Motor neuron (in vitro differentiated cells): ENCODE data around the gene ACSF3. TPM values are rescaled to one million over a fixed set of nuclear protein-coding genes. Genes with fewer than 3 reads are reported as not detected.

Source experiments
- ATAC-seq, 8 experiments: fragments of 200-7000 bp; cut with Tn5 transposase; replicated peaks in 6 of 8; 2 replicates each; pipeline ENCODE4 v1.8.0; 2021; ENCODE audit warnings: mild to moderate bottlenecking in 8 of 8, moderate library complexity in 8 of 8
- H3K27ac ChIP-seq, 2 donors: fragments of 250-450 bp; sonication (Bioruptor Pico); 2 replicates each; pipeline ENCODE4 v1.9.0; 2021; ENCODE audit warnings: antibody characterized with exemption in 2 of 2, mild to moderate bottlenecking in 2 of 2, moderate library complexity in 1 of 2
- H3K4me1 ChIP-seq, 2 donors: fragments of 250-450 bp; sonication (Bioruptor Pico); replicated peaks in 1 of 2; 2 replicates each; pipeline ENCODE4 v1.6.1; 2021; ENCODE audit warnings: antibody characterized with exemption in 2 of 2, mild to moderate bottlenecking in 2 of 2, moderate library complexity in 1 of 2
- H3K4me3 ChIP-seq, 5 donors: fragments of 250-450 bp; sonication (Bioruptor Pico); 2 replicates each; pipeline ENCODE4 v1.9.0; 2021; ENCODE audit warnings: antibody characterized with exemption in 5 of 5, mild to moderate bottlenecking in 5 of 5, moderate library complexity in 4 of 5
- WGBS, 10 experiments: fragments of 450-650 bp; shearing (Covaris generic); methylation state at CpG; one replicate each; pipeline ENCODE4 v1.0.0; 2022; 5-methylcytosine and 5-hydroxymethylcytosine counted together
- in situ Hi-C, 9 experiments: fragments of 400-800 bp; cut with MboI; loops; one replicate each; pipeline ENCODE4 v1.15.0; 2021; ENCODE audit warnings: low sequenced_read_pairs in 9 of 9, low pct_unique_long_range_greater_than_20kb in 2 of 9; ENCODE audit not compliant: unreplicated experiment in 9 of 9
- total RNA-seq, 8 experiments: library from RNA; unstranded; fragments of 300-600 nt; gene quantifications; 2 replicates each; pipeline versions ENCODE4 v1.2.3 to v1.2.4, GENCODE V29; 2022

The ACSF3 gene
- total RNA-seq, 8 experiments from 2014 or later = 7.7 to 39.8 (median 13.8) TPM

- Histone ChIP-seq H3K4me3 (no peak overlapping the region), H3K4me1 (peaks cover 31 to 33% of the 10 kb centered on the region in 2 donors), H3K27ac (no peak overlapping the region)
- WGBS, 10 experiments = 89 to 90% methylated on average over 2 to 3 of the region's 22 CpGs; no CpG with 5 or more reads in 8 of the 10 experiments
- in situ Hi-C loops = no loop called here
- no peak for ATAC-seq
Observed at GRCh38 chr16:89051521-89052166, 42.0 kb upstream of the ACSF3 start.

GRCh38 chr16:89052191-89052889 is 41.3 kb upstream of the ACSF3 start:
- peaks cover 31 to 33% of the 10 kb centered on the region in 2 donors for H3K4me1 ChIP-seq

GRCh38 chr16:89052890-89053724 is 40.5 kb upstream of the ACSF3 start:
- WGBS, 10 experiments = 67 to 96% (median 78%) methylated on average over 2 to 10 of the region's 48 CpGs; no CpG with 5 or more reads in 4 of the 10 experiments
- peak in 2 of 8 experiments; percentile 40 to 76 for ATAC-seq
- in situ Hi-C loops = no loop called here
- Histone ChIP-seq H3K4me1 (peaks cover 23 to 28% of the 10 kb centered on the region in 2 donors), H3K27ac (no peak overlapping the region), H3K4me3 (no peak overlapping the region)

More at GRCh38 chr16:89052191-89052889, 41.3 kb upstream of the ACSF3 start:
- ATAC-seq = peak in 2 of 8 experiments; percentile 35 to 45
- in situ Hi-C loops = no loop called here
- WGBS, 10 experiments = 0 to 92% (median 79%) methylated on average over 2 to 21 of the region's 46 CpGs; no CpG with 5 or more reads in 4 of the 10 experiments
- H3K27ac ChIP-seq = no peak overlapping the region
- H3K4me3 ChIP-seq = no peak overlapping the region

- 33 to 90% methylated on average over 2 of the region's 16 CpGs; no CpG with 5 or more reads in 8 of the 10 experiments for WGBS, 10 experiments
- Histone ChIP-seq H3K4me3 (no peak overlapping the region), H3K4me1 (peaks cover 17 to 23% of the 10 kb centered on the region in 2 donors), H3K27ac (no peak overlapping the region)
- in situ Hi-C loops = no loop called here
- ATAC-seq = no peak
Observed at GRCh38 chr16:89053725-89054029, 40.0 kb upstream of the ACSF3 start.

GRCh38 chr16:89054261-89054661 is 39.4 kb upstream of the ACSF3 start:
- in situ Hi-C loops = no loop called here
- H3K4me3 ChIP-seq = no peak overlapping the region
- 80 to 100% methylated on average over 1 to 3 of the region's 15 CpGs; no CpG with 5 or more reads in 8 of the 10 experiments for WGBS, 10 experiments
- H3K27ac ChIP-seq = no peak overlapping the region
- H3K4me1 ChIP-seq = peaks cover 13 to 17% of the 10 kb centered on the region in 2 donors
- ATAC-seq = no peak

- no peak overlapping the region for H3K4me3 ChIP-seq
- no peak overlapping the region for H3K27ac ChIP-seq
- 86 to 100% methylated on average over 1 to 7 of the region's 11 CpGs; no CpG with 5 or more reads in 8 of the 10 experiments for WGBS, 10 experiments
- peaks cover 9 to 12% of the 10 kb centered on the region in 2 donors for H3K4me1 ChIP-seq
- no peak for ATAC-seq
- in situ Hi-C loops = no loop called here
Observed at GRCh38 chr16:89054714-89055113, 38.9 kb upstream of the ACSF3 start.

GRCh38 chr16:89055313-89055712 is 38.3 kb upstream of the ACSF3 start:
- Histone ChIP-seq H3K4me3 (no peak overlapping the region), H3K4me1 (peaks cover 5 to 7% of the 10 kb centered on the region in 2 donors), H3K27ac (no peak overlapping the region)
- in situ Hi-C loops = no loop called here
- 80% methylated on average over 1 of the region's 15 CpGs; no CpG with 5 or more reads in 9 of the 10 experiments for WGBS, 10 experiments
- ATAC-seq = no peak

- H3K4me3 ChIP-seq = no peak overlapping the region
- in situ Hi-C loops = no loop called here
- peak in 2 of 8 experiments; percentile 6 to 16 for ATAC-seq
- no peak overlapping the region for H3K27ac ChIP-seq
- 87 to 90% methylated on average over 6 to 9 of the region's 25 CpGs; no CpG with 5 or more reads in 8 of the 10 experiments for whole genome bisulfite sequencing, 10 experiments
- peaks cover 0 to under 1% of the 10 kb centered on the region in 2 donors for H3K4me1 ChIP-seq
Observed at GRCh38 chr16:89055894-89056555, 37.6 kb upstream of the ACSF3 start.

GRCh38 chr16:89056592-89056991 is 37.1 kb upstream of the ACSF3 start:
- 20 to 88% (median 80%) methylated on average over 1 to 6 of the region's 11 CpGs; no CpG with 5 or more reads in 7 of the 10 experiments for WGBS, 10 experiments
- H3K27ac ChIP-seq = no peak overlapping the region
- no peak overlapping the region for H3K4me3 ChIP-seq
- in situ Hi-C loops = no loop called here
- no peak for ATAC-seq
- H3K4me1 ChIP-seq = peaks cover 2 to 3% of the 10 kb centered on the region in 2 donors

- peak in 2 of 8 experiments; percentile 8 to 12 for ATAC-seq
- H3K27ac ChIP-seq = no peak overlapping the region
- in situ Hi-C loops = no loop called here
- H3K4me1 ChIP-seq = peaks cover 11 to 13% of the 10 kb centered on the region in 2 donors
- H3K4me3 ChIP-seq = no peak overlapping the region
- WGBS, 10 experiments = 40% methylated on average over 2 of the region's 9 CpGs; no CpG with 5 or more reads in 9 of the 10 experiments
Observed at GRCh38 chr16:89057738-89058137, 35.9 kb upstream of the ACSF3 start.

GRCh38 chr16:89058812-89059211 is 34.8 kb upstream of the ACSF3 start:
- Histone ChIP-seq H3K4me1 (peaks cover 12 to 13% of the 10 kb centered on the region in 2 donors), H3K27ac (no peak overlapping the region), H3K4me3 (no peak overlapping the region)
- no peak for ATAC-seq
- 40 to 100% (median 95%) methylated on average over 1 to 5 of the region's 9 CpGs; no CpG with 5 or more reads in 3 of the 10 experiments for WGBS, 10 experiments
- in situ Hi-C loops = no loop called here

- in situ Hi-C loops = no loop called here
- peaks cover 12 to 13% of the 10 kb centered on the region in 2 donors for H3K4me1 ChIP-seq
- 33 to 94% (median 77%) methylated on average over 3 to 11 of the region's 12 CpGs; no CpG with 5 or more reads in 1 of the 10 experiments for WGBS, 10 experiments
Observed at GRCh38 chr16:89060207-89060794, 33.4 kb upstream of the ACSF3 start.

More at GRCh38 chr16:89060207-89060794, 33.4 kb upstream of the ACSF3 start:
- H3K4me3 ChIP-seq = no peak overlapping the region
- ATAC-seq = no peak
- no peak overlapping the region for H3K27ac ChIP-seq
